ENCODE measurements around the gene EEIG2. TPM values are rescaled to one million over a fixed set of nuclear protein-coding genes. Genes with fewer than 3 reads are reported as not detected.
A peak's percentile ranks its signal among the peaks of the same experiment; 100 is the strongest.

The EEIG2 gene
- total RNA-seq, 1 donor from 2014 or later: 7.1 TPM

DNA sequence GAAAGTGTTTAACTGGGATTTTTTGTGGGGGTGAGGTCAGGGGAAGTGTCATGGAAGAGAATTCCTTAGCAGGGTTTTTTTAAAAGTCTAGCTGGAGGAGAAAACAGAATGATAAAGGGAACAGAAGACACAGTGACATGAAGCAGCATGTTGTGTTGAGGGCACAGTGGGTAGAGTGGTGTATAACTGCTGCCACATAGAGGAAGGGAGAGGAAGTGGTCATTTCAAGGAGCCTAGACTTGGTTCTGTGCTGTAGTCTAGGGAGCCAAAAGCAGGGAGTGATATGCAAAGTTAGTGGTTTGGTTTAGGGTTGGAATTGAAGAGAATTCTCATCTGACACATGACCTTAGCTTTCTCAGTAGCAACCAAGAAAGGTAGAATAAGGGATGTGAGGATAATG is 10.2 kb downstream of the EEIG2 start:
- H3K36me3 ChIP-seq (ENCODE audit: insufficient read depth, low read length): no peaks in the 10 kb centered on the region
- no peak overlapping the region for H3K4me3 Mint-ChIP-seq (ENCODE audit: unreplicated experiment)
- H2AFZ ChIP-seq (ENCODE audit: low read depth, low read length): no peak overlapping the region
- no peaks in the 10 kb centered on the region for H4K20me1 ChIP-seq (ENCODE audit: insufficient read depth, low read length)
- DNase-seq (ENCODE audit: low read depth): no peak
- no peak for TF ChIP-seq EZH2 (IDR thresholded peaks at IDR 0.05; ENCODE audit: insufficient read depth, low read length)
- peak; percentile 25 for TF ChIP-seq CTCF (IDR thresholded peaks at IDR 0.05; ENCODE audit: insufficient read depth, low read depth, low read length)
- peaks cover 2% of the 10 kb centered on the region for H3K79me2 ChIP-seq (ENCODE audit: insufficient read depth, low read length)
- no peak overlapping the region for H3K4me2 ChIP-seq (ENCODE audit: low read length)
- no peaks in the 10 kb centered on the region for H3K9me3 Mint-ChIP-seq (ENCODE audit: unreplicated experiment)
- no peak overlapping the region for H3K27ac ChIP-seq (ENCODE audit: low read depth, low read length)
- no peak overlapping the region for H3K9ac ChIP-seq (ENCODE audit: low read length)
- no peaks in the 10 kb centered on the region for H3K36me3 Mint-ChIP-seq (ENCODE audit: low read depth, unreplicated experiment)
- H3K27me3 ChIP-seq (ENCODE audit: insufficient read depth, low read length): no peaks in the 10 kb centered on the region
- H3K4me1 ChIP-seq (ENCODE audit: insufficient read depth, low read length): no peaks in the 10 kb centered on the region
- FAIRE-seq: peak; percentile 37
- H3K27ac Mint-ChIP-seq (ENCODE audit: unreplicated experiment): no peak overlapping the region
- H3K27me3 Mint-ChIP-seq (ENCODE audit: low read depth, unreplicated experiment): no peaks in the 10 kb centered on the region
- H3K4me3 ChIP-seq (ENCODE audit: insufficient read depth, low read depth, low read length): no peak overlapping the region
- H3K9me3 ChIP-seq (ENCODE audit: insufficient read depth, low read depth, low read length): no peaks in the 10 kb centered on the region
- no peaks in the 10 kb centered on the region for H3K4me1 Mint-ChIP-seq (ENCODE audit: low read depth, unreplicated experiment)

DNA sequence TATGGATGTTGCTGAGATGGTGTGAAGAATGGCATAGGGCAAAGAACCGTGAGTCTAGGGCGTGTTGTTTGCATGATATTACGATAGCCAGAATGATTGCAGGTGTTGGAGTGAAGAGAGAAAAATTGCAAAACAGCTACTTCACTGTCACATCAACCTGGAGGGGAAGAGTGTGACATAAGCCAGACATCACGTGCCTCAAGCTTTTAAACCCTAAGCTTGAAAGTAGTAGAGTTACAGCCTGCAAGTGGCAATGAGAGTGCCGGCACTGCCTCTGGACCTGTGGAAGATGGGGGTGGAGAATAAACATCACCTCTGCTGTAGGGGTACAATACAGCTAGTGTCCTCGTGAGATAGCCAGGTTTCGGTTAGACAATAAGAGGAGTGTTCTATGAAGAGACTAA is 11.1 kb downstream of the EEIG2 start:
- H3K27me3 Mint-ChIP-seq (ENCODE audit: low read depth, unreplicated experiment): no peaks in the 10 kb centered on the region
- no peaks in the 10 kb centered on the region for H3K36me3 ChIP-seq (ENCODE audit: insufficient read depth, low read length)
- no peak overlapping the region for H2AFZ ChIP-seq (ENCODE audit: low read depth, low read length)
- no peak for TF ChIP-seq EZH2 (IDR thresholded peaks at IDR 0.05; ENCODE audit: insufficient read depth, low read length)
- no peak for TF ChIP-seq CTCF (IDR thresholded peaks at IDR 0.05; ENCODE audit: insufficient read depth, low read depth, low read length)
- no peak overlapping the region for H3K27ac ChIP-seq (ENCODE audit: low read depth, low read length)
- peaks cover 4% of the 10 kb centered on the region for H3K4me1 Mint-ChIP-seq (ENCODE audit: low read depth, unreplicated experiment)
- H3K27me3 ChIP-seq (ENCODE audit: insufficient read depth, low read length): no peaks in the 10 kb centered on the region
- no peak overlapping the region for H3K9ac ChIP-seq (ENCODE audit: low read length)
- H3K4me2 ChIP-seq (ENCODE audit: low read length): no peak overlapping the region
- H3K4me1 ChIP-seq (ENCODE audit: insufficient read depth, low read length): no peaks in the 10 kb centered on the region
- no peak overlapping the region for H3K4me3 Mint-ChIP-seq (ENCODE audit: unreplicated experiment)
- H4K20me1 ChIP-seq (ENCODE audit: insufficient read depth, low read length): no peaks in the 10 kb centered on the region
- no peak overlapping the region for H3K27ac Mint-ChIP-seq (ENCODE audit: unreplicated experiment)
- no peaks in the 10 kb centered on the region for H3K9me3 ChIP-seq (ENCODE audit: insufficient read depth, low read depth, low read length)
- DNase-seq (ENCODE audit: low read depth) (no peak), FAIRE-seq (no peak)
- no peaks in the 10 kb centered on the region for H3K36me3 Mint-ChIP-seq (ENCODE audit: low read depth, unreplicated experiment)
- H3K4me3 ChIP-seq (ENCODE audit: insufficient read depth, low read depth, low read length): no peak overlapping the region
- no peaks in the 10 kb centered on the region for H3K9me3 Mint-ChIP-seq (ENCODE audit: unreplicated experiment)
- peaks cover 2% of the 10 kb centered on the region for H3K79me2 ChIP-seq (ENCODE audit: insufficient read depth, low read length)

DNA sequence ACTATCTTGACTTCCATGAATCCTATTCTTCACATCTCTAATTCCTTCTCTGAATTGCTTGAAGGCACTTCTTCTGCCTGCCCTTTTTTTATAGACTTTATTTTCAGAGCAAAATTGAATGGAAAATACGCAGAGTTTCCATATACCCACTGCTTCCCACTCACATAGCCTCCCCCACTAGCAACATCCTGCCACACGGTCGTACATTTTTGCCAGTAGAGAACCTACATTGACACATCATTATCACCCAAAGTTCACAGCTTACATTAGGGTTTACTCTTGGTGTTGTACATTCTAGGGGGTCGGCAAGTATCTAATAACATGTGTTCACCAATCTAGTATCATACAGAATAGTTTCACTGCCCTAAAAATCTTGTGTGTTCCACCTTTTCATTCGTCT is 12.3 kb downstream of the EEIG2 start:
- Mint-ChIP-seq H3K27me3 (ENCODE audit: low read depth, unreplicated experiment) (no peaks in the 10 kb centered on the region), H3K4me3 (ENCODE audit: unreplicated experiment) (no peak overlapping the region), H3K36me3 (ENCODE audit: low read depth, unreplicated experiment) (no peaks in the 10 kb centered on the region), H3K27ac (ENCODE audit: unreplicated experiment) (no peak overlapping the region), H3K9me3 (ENCODE audit: unreplicated experiment) (no peaks in the 10 kb centered on the region), H3K4me1 (ENCODE audit: low read depth, unreplicated experiment) (peaks cover 4% of the 10 kb centered on the region)
- no peak overlapping the region for H3K27ac ChIP-seq (ENCODE audit: low read depth, low read length)
- TF ChIP-seq CTCF (IDR thresholded peaks at IDR 0.05; ENCODE audit: insufficient read depth, low read depth, low read length) (no peak), EZH2 (IDR thresholded peaks at IDR 0.05; ENCODE audit: insufficient read depth, low read length) (no peak)
- no peaks in the 10 kb centered on the region for H3K27me3 ChIP-seq (ENCODE audit: insufficient read depth, low read length)
- no peaks in the 10 kb centered on the region for H3K36me3 ChIP-seq (ENCODE audit: insufficient read depth, low read length)
- H3K4me2 ChIP-seq (ENCODE audit: low read length): no peak overlapping the region
- no peak overlapping the region for H3K9ac ChIP-seq (ENCODE audit: low read length)
- peaks cover under 1% of the 10 kb centered on the region for H3K79me2 ChIP-seq (ENCODE audit: insufficient read depth, low read length)
- no peaks in the 10 kb centered on the region for H4K20me1 ChIP-seq (ENCODE audit: insufficient read depth, low read length)
- no peak overlapping the region for H3K4me3 ChIP-seq (ENCODE audit: insufficient read depth, low read depth, low read length)
- no peaks in the 10 kb centered on the region for H3K4me1 ChIP-seq (ENCODE audit: insufficient read depth, low read length)
- DNase-seq (ENCODE audit: low read depth) (no peak), FAIRE-seq (no peak)
- no peaks in the 10 kb centered on the region for H3K9me3 ChIP-seq (ENCODE audit: insufficient read depth, low read depth, low read length)
- H2AFZ ChIP-seq (ENCODE audit: low read depth, low read length): no peak overlapping the region
